Adrenal gland (tissue), 12 donors: ENCODE measurements around the gene HOPX. TPM values are rescaled to one million over a fixed set of nuclear protein-coding genes. Genes with fewer than 3 reads are reported as not detected.
"Not testable (repeated sequence)": the region's sequence is repeated elsewhere in the genome, so short reads cannot be mapped to it uniquely, and the experiment has no call there.

Experiments
- DNase-seq, 7 donors: peaks; one replicate each; pipeline ENCODE4 v3.0.0-alpha.2; 2019 to 2020
- H3K27ac ChIP-seq, 5 donors: fragments of 200-600 bp; sonication (generic) in 4 of 5; 1 replicate in 3 of 5; 2 replicates in 2 of 5; pipeline versions ENCODE4 v1.5.1 to v1.8.0; 2016 to 2020; ENCODE audit warnings: mild to moderate bottlenecking in 1 of 5
- H3K27me3 ChIP-seq: fragments of 200-600 bp; 2 replicates; pipeline ENCODE4 v1.8.0; 2021
- H3K36me3 ChIP-seq, 2 donors: fragments of 200-600 bp; replicated peaks in 1 of 2; 1 replicate in 1 of 2; 2 replicates in 1 of 2; pipeline versions ENCODE4 v1.5.1 to v1.8.0; 2018 to 2022
- H3K4me1 ChIP-seq, 2 donors: fragments of 200-600 bp; replicated peaks in 1 of 2; 1 replicate in 1 of 2; 2 replicates in 1 of 2; pipeline versions ENCODE4 v1.5.1 to v1.8.0; 2018 to 2021
- H3K4me3 ChIP-seq, 4 donors: fragments of 200-600 bp; sonication (generic) in 3 of 4; one replicate each; pipeline ENCODE4 v1.5.1; 2016 to 2018
- H3K9me3 ChIP-seq, 3 donors: fragments of 200-600 bp; sonication (generic) in 1 of 3; replicated peaks in 1 of 3; 1 replicate in 2 of 3; 2 replicates in 1 of 3; pipeline versions ENCODE4 v1.5.1 to v1.8.0; 2016 to 2021
- CTCF ChIP-seq, 6 experiments: fragments of 450-650 bp in 4 of 6; fragments of 200-600 bp in 2 of 6; sonication (generic) in 1 of 6; IDR thresholded peaks; 1 replicate in 5 of 6; 2 replicates in 1 of 6; pipeline versions ENCODE4 v1.5.1 to v1.8.0; 2016 to 2021; ENCODE audit warnings: antibody characterized with exemption in 6 of 6, mild to moderate bottlenecking in 2 of 6, moderate library complexity in 1 of 6
- POLR2A ChIP-seq, 2 donors: fragments of 450-650 bp; IDR thresholded peaks; one replicate each; pipeline ENCODE4 v1.6.1; 2017; ENCODE audit warnings: antibody characterized with exemption in 2 of 2, mild to moderate bottlenecking in 2 of 2, moderate library complexity in 1 of 2
- WGBS, 4 donors: extraction: QIAGEN DNeasy Blood & Tissue Kit in 2 of 4; methylation state at CpG; one replicate each; pipeline versions ENCODE4 v1.1.5 to v1.1.7; 2013 to 2017; 5-methylcytosine and 5-hydroxymethylcytosine counted together
- intact Hi-C, 2 donors: fragments of 100-400 bp; cut with DNase I; formaldehyde crosslinking; loops; one replicate each; pipeline versions ENCODE4 v1.14.1 to v1.15.0; 2022 to 2023
- polyA plus RNA-seq, 3 donors: library from polyadenylated mRNA; stranded (reverse); fragments of 200-250 nt in 2 of 3; fragments of 350-450 nt in 1 of 3; fragmentation: Illumina TruSeq in 1 of 3; extraction: RNeasy Lipid Tissue Mini Kit (QIAGEN cat#74804) in 1 of 3; gene quantifications; one replicate each; pipeline ENCODE4 v1.2.3, GENCODE V29; 2013 to 2014
- total RNA-seq, 9 donors: library from RNA; depleted of rRNA in 4 of 9; stranded (reverse); fragments of >200 nt in 4 of 9; fragments of 120-200 nt in 1 of 9; fragmentation: NEBNext Ultra II Directional in 1 of 9; extraction: Animal tissue kit (Norgen Biotek cat#: 25700) in 1 of 9; gene quantifications; one replicate each; pipeline versions ENCODE4 v1.1.0 to v1.2.4, GENCODE V29; 2013 to 2023
- donor health status: healthy with polysubstance abuse.
- donor health status: Bipolar disorder and iron deficiency.
- donor health status: DM: yes; HTN: yes; CAD: no.
- donor health status: DM: no; HTN: no; CAD: no.
- donor health status: DM: no; HTN: no; CAD: no.
- donor health status: DM: yes; HTN: yes; CAD: no.

The HOPX gene
- total and polyA plus RNA-seq, 12 donors, result 6.4 to 79.5 (median 28.8) TPM

GRCh38 chr4:56696056-56696455 lies 15.0 kb upstream of the HOPX start:
- TF ChIP-seq POLR2A (IDR thresholded peaks at IDR 0.05), result no peak
- TF ChIP-seq CTCF (IDR thresholded peaks at IDR 0.05), result no peak
- H3K9me3 ChIP-seq, result no peaks in the 10 kb centered on the region
- H3K4me3 ChIP-seq, result no peak overlapping the region
- DNase-seq, result no peak
- no peaks in the 10 kb centered on the region for H3K4me1 ChIP-seq
- 80 to 84% (median 83%) methylated on average over 4 to 5 of the region's 5 CpGs for WGBS, 4 donors
- no peaks in the 10 kb centered on the region for H3K27me3 ChIP-seq
- no peaks in the 10 kb centered on the region for H3K36me3 ChIP-seq
- H3K27ac ChIP-seq, result no peak overlapping the region
- intact Hi-C loops, result no loop called here

GRCh38 chr4:56693476-56693875 lies 12.4 kb upstream of the HOPX start:
- H3K9me3 ChIP-seq, H3K4me3 ChIP-seq, H3K36me3 ChIP-seq, H3K27me3 ChIP-seq, intact Hi-C loops, H3K27ac ChIP-seq, H3K4me1 ChIP-seq, DNase-seq: not testable (repeated sequence)
- WGBS, 4 donors, result 81 to 90% (median 83%) methylated on average over 6 to 29 of the region's 35 CpGs; no CpG with 5 or more reads in 1 of the 4 donors

GRCh38 chr4:56692576-56692975 lies 11.5 kb upstream of the HOPX start:
- no peak overlapping the region for H3K4me3 ChIP-seq
- intact Hi-C loops, result no loop called here

GRCh38 chr4:56691425-56691824 lies 10.3 kb upstream of the HOPX start:
- intact Hi-C loops, result no loop called here
- H3K4me3 ChIP-seq, result no peak overlapping the region
- 53 to 78% (median 59%) methylated on average over 3 of the region's 3 CpGs for WGBS, 4 donors
- H3K36me3 ChIP-seq, result no peaks in the 10 kb centered on the region
- H3K4me1 ChIP-seq, result no peaks in the 10 kb centered on the region
- no peaks in the 10 kb centered on the region for H3K9me3 ChIP-seq
- no peak for DNase-seq
- no peak overlapping the region for H3K27ac ChIP-seq
- no peaks in the 10 kb centered on the region for H3K27me3 ChIP-seq
- TF ChIP-seq CTCF (IDR thresholded peaks at IDR 0.05) (no peak), POLR2A (IDR thresholded peaks at IDR 0.05) (no peak)

More at GRCh38 chr4:56692576-56692975, 11.5 kb upstream of the HOPX start:
- H3K27ac ChIP-seq, result no peak overlapping the region
- no peak for DNase-seq
- no peaks in the 10 kb centered on the region for H3K4me1 ChIP-seq
- TF ChIP-seq POLR2A (IDR thresholded peaks at IDR 0.05) (no peak), CTCF (IDR thresholded peaks at IDR 0.05) (no peak)
- no peaks in the 10 kb centered on the region for H3K9me3 ChIP-seq
- H3K27me3 ChIP-seq, result no peaks in the 10 kb centered on the region
- WGBS, 4 donors, result 62 to 67% (median 64%) methylated on average over 4 of the region's 4 CpGs
- H3K36me3 ChIP-seq, result no peaks in the 10 kb centered on the region

GRCh38 chr4:56690393-56690792 lies 9.3 kb upstream of the HOPX start:
- no peak overlapping the region for H3K27ac ChIP-seq
- H3K4me3 ChIP-seq, result no peak overlapping the region
- no peak for DNase-seq
- intact Hi-C loops, result no loop called here
- H3K36me3 ChIP-seq, result no peaks in the 10 kb centered on the region
- 77 to 100% (median 80%) methylated on average over 1 of the region's 1 CpG; no CpG with 5 or more reads in 1 of the 4 donors for WGBS, 4 donors
- no peaks in the 10 kb centered on the region for H3K4me1 ChIP-seq
- no peaks in the 10 kb centered on the region for H3K9me3 ChIP-seq
- no peak for TF ChIP-seq CTCF (IDR thresholded peaks at IDR 0.05)
- no peak for TF ChIP-seq POLR2A (IDR thresholded peaks at IDR 0.05)
- no peaks in the 10 kb centered on the region for H3K27me3 ChIP-seq
